ENCODE data around the gene ZNF488.

DNA sequence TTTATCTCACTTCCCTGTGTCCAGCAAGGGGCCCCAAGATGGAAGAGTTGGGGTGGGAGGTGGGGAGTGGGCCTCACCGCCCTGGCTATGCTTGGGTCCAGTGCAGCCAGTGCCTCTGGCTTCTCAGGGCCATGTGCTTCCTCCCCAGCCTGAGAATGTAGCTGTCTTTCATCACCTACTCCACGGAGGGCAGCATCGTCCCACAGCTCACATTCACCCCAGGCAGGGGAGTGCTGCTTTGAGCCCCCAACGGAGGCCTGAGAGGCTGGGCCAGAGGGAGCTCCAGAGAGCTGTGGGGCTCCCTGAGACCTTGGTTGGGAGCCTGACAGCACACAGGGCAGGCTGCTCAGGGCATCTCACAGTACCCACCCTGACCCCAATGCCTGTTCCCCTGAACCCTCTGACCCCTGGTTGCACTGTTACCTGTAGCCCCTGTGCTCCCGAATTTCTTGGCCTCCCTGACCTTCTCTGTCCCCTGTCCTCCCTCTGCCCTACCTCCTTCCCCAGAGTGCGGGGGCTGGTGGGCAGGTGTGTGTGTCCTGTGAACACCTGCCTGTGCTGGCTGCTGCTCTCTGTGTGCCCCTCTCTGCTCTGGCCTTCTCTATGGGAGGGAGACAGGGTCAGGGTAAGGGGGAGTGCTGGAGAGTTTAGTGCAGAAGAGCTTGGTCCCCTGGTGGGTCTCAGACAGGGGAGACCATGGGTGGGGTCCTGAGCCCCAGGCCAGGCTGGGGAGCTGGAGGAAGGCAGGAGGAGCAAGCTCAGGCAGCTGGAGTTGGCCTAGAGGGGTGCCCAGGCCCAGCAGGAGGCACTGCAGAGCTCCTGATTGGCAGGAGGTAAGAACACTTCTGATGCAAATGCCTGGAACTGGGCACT lies 19.6 kb upstream of the ZNF488 start:
- no peak for TF ChIP-seq EZH2 (IDR thresholded peaks at IDR 0.05; ENCODE audit: borderline replicate concordance, low read length)
- TF ChIP-seq, protein P1, sequence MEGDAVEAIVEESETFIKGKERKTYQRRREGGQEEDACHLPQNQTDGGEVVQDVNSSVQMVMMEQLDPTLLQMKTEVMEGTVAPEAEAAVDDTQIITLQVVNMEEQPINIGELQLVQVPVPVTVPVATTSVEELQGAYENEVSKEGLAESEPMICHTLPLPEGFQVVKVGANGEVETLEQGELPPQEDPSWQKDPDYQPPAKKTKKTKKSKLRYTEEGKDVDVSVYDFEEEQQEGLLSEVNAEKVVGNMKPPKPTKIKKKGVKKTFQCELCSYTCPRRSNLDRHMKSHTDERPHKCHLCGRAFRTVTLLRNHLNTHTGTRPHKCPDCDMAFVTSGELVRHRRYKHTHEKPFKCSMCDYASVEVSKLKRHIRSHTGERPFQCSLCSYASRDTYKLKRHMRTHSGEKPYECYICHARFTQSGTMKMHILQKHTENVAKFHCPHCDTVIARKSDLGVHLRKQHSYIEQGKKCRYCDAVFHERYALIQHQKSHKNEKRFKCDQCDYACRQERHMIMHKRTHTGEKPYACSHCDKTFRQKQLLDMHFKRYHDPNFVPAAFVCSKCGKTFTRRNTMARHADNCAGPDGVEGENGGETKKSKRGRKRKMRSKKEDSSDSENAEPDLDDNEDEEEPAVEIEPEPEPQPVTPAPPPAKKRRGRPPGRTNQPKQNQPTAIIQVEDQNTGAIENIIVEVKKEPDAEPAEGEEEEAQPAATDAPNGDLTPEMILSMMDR (conservative IDR thresholded peaks at IDR 0.05 in 1 of 2, IDR thresholded peaks at IDR 0.05 in 1 of 2; ENCODE audit: extremely low read depth in 1 of 2, insufficient read depth in 1 of 2, low read depth in 1 of 2, low read length in 2 of 2) = no peak

Data from mammary epithelial cell (primary cell).